HG02642 (cell line): ENCODE data around the gene TMED4.

Source experiments
- ATAC-seq: cut with Tn5 transposase; IDR thresholded peaks from one replicate; pipeline ENCODE4 v1.9.1; 2021; ENCODE audit warnings: mild to moderate bottlenecking; ENCODE audit not compliant: unreplicated experiment, poor library complexity

Gene TMED4

GRCh38 chr7:44581879-44582603 lies at the start of gene TMED4:
Gene TMED4 (minus strand): TSS chr7:44582231. CDS start chr7:44582206, 25 bp downstream.
- ATAC-seq: peak; percentile 91

- ATAC-seq: no peak
These were observed 49.6 kb upstream of the TMED4 start for GRCh38 chr7:44631458-44632115.

GRCh38 chr7:44630792-44631457 lies 48.9 kb upstream of the TMED4 start:
- no peak for ATAC-seq

- ATAC-seq: no peak
These were observed 47.9 kb upstream of the TMED4 start for GRCh38 chr7:44629829-44630522.

- no peak for ATAC-seq
These were observed 44.6 kb upstream of the TMED4 start for GRCh38 chr7:44626620-44627019.

GRCh38 chr7:44625526-44626471 lies 43.8 kb upstream of the TMED4 start:
- ATAC-seq: no peak

GRCh38 chr7:44624318-44624717 lies 42.3 kb upstream of the TMED4 start:
- no peak for ATAC-seq

GRCh38 chr7:44622342-44623151 lies 40.5 kb upstream of the TMED4 start:
- ATAC-seq: peak; percentile 64

GRCh38 chr7:44621750-44622103 lies 39.7 kb upstream of the TMED4 start:
- no peak for ATAC-seq

GRCh38 chr7:44621034-44621749 lies 39.2 kb upstream of the TMED4 start:
- no peak for ATAC-seq

GRCh38 chr7:44618753-44619152 lies 36.7 kb upstream of the TMED4 start:
- ATAC-seq: no peak

- no peak for ATAC-seq
These were observed 36.0 kb upstream of the TMED4 start for GRCh38 chr7:44618045-44618444.

GRCh38 chr7:44617225-44617890 lies 35.3 kb upstream of the TMED4 start:
- ATAC-seq: no peak

GRCh38 chr7:44616545-44616944 lies 34.5 kb upstream of the TMED4 start:
- no peak for ATAC-seq

GRCh38 chr7:44615793-44616192 lies 33.8 kb upstream of the TMED4 start:
- ATAC-seq: no peak

- ATAC-seq: no peak
These were observed 33.1 kb upstream of the TMED4 start for GRCh38 chr7:44615149-44615611.

- ATAC-seq: no peak
These were observed 27.8 kb upstream of the TMED4 start for GRCh38 chr7:44609829-44610228.
